ENCODE measurements around the gene CMKLR1.

Gene CMKLR1

GRCh38 chr12:108379823-108380222, 40.7 kb upstream of the CMKLR1 start:
- no peak for DNase-seq (ENCODE audit: low read depth)
- no peak overlapping the region for H3K4me3 ChIP-seq (ENCODE audit: low read length)
- TF ChIP-seq CTCF (IDR thresholded peaks at IDR 0.05; ENCODE audit: insufficient read depth, low read depth, low read length, missing control alignments) = no peak

DNA sequence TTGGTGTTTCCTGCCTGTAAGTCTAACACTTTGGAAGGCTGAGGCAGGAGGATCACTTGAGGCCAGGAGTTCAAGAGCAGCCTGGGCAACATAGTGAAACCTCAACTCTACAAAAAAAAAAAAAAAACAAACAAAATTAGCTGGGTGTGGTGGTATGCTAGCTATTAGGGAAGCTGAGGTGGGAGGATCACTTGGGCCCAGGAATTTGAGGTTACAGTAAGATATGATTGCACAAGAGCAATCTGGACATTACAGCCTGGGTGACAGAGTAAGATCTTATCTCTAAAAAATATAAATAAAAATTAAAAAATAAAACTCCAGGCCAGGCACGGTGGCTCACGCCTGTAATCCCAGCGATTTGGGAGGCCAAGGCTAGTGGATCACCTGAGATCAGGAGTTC, 39.8 kb upstream of the CMKLR1 start:
- H3K4me3 ChIP-seq (ENCODE audit: low read length) = no peak overlapping the region
- no peak for DNase-seq (ENCODE audit: low read depth)
- no peak for TF ChIP-seq CTCF (IDR thresholded peaks at IDR 0.05; ENCODE audit: insufficient read depth, low read depth, low read length, missing control alignments)

- no peak for TF ChIP-seq CTCF (IDR thresholded peaks at IDR 0.05; ENCODE audit: insufficient read depth, low read depth, low read length, missing control alignments)
- DNase-seq (ENCODE audit: low read depth) = no peak
- no peak overlapping the region for H3K4me3 ChIP-seq (ENCODE audit: low read length)
These were observed 38.1 kb upstream of the CMKLR1 start for GRCh38 chr12:108377260-108377659.

- H3K4me3 ChIP-seq (ENCODE audit: low read length) = no peak overlapping the region
- no peak for DNase-seq (ENCODE audit: low read depth)
- no peak for TF ChIP-seq CTCF (IDR thresholded peaks at IDR 0.05; ENCODE audit: insufficient read depth, low read depth, low read length, missing control alignments)
These were observed 37.0 kb upstream of the CMKLR1 start for GRCh38 chr12:108375986-108376663.

- H3K4me3 ChIP-seq (ENCODE audit: low read length) = no peak overlapping the region
- no peak for TF ChIP-seq CTCF (IDR thresholded peaks at IDR 0.05; ENCODE audit: insufficient read depth, low read depth, low read length, missing control alignments)
- no peak for DNase-seq (ENCODE audit: low read depth)
These were observed 35.6 kb upstream of the CMKLR1 start for GRCh38 chr12:108374596-108375320.

DNA sequence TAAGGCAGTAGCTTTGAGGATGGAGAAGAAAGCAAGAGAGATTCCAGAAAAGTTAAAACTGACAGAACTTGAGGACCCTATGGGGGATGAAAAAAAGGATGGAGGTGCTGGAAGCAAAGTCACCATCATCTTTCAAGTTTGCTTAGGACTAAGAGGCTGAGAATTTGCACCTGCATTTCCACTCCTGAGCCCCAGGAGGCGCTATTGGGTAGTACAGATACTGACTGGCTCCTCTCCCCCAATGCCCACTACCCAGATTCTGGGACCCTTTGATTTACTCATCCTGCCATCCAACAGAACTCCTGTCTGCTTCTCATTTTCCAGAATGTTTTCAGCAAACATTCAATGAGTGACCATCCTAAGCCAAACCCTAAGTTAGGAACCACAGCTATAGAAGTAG, 34.0 kb upstream of the CMKLR1 start:
- no peak overlapping the region for H3K4me3 ChIP-seq (ENCODE audit: low read length)
- peak; percentile 17 for TF ChIP-seq CTCF (IDR thresholded peaks at IDR 0.05; ENCODE audit: insufficient read depth, low read depth, low read length, missing control alignments)
- DNase-seq (ENCODE audit: low read depth) = no peak
